Measurements from ENCODE around the gene HOXB13. TPM values are rescaled to one million over a fixed set of nuclear protein-coding genes. Genes with fewer than 3 reads are reported as not detected.

The HOXB13 gene
- total and polyA plus RNA-seq, 2 donors from 2014 or later, result not detected

GRCh38 chr17:48740537-48740936, 12.0 kb upstream of the HOXB13 start:
- H3K27me3 ChIP-seq (ENCODE audit: control insufficient read depth, insufficient read depth, low read length), result peaks cover 83% of the 10 kb centered on the region
- no peak overlapping the region for H3K9ac ChIP-seq (ENCODE audit: low read length in 3 of 3)
- no peaks in the 10 kb centered on the region for H3K36me3 ChIP-seq (ENCODE audit: control insufficient read depth in 2 of 3, insufficient read depth in 3 of 3, low read length in 3 of 3)
- no peak overlapping the region for H3K27ac ChIP-seq (ENCODE audit: low read depth in 2 of 2, low read length in 2 of 2)
- intact Hi-C loops (cut with DNase I), result no loop called here
- FAIRE-seq (no peak), DNase-seq (no peak)
- H3K9me3 ChIP-seq (ENCODE audit: control insufficient read depth in 2 of 3, insufficient read depth in 1 of 3, low read length in 3 of 3), result no peaks in the 10 kb centered on the region
- H3K4me1 ChIP-seq (ENCODE audit: control insufficient read depth in 2 of 3, insufficient read depth in 2 of 3, low read depth in 1 of 3, low read length in 3 of 3), result no peaks in the 10 kb centered on the region
- no peak overlapping the region for H3K4me3 ChIP-seq (ENCODE audit: low read length in 3 of 3)
- TF ChIP-seq CTCF (IDR thresholded peaks at IDR 0.05; ENCODE audit: borderline replicate concordance, extremely low read depth, insufficient read depth), result no peak

- intact Hi-C loops (cut with DNase I), result no loop called here
- FAIRE-seq (no peak), DNase-seq (no peak)
- Histone ChIP-seq H3K9me3 (ENCODE audit: control insufficient read depth in 2 of 3, insufficient read depth in 1 of 3, low read length in 3 of 3) (no peaks in the 10 kb centered on the region), H3K4me3 (ENCODE audit: low read length in 3 of 3) (no peak overlapping the region), H3K4me1 (ENCODE audit: control insufficient read depth in 2 of 3, insufficient read depth in 2 of 3, low read depth in 1 of 3, low read length in 3 of 3) (no peaks in the 10 kb centered on the region), H3K9ac (ENCODE audit: low read length in 3 of 3) (no peak overlapping the region), H3K27me3 (ENCODE audit: control insufficient read depth, insufficient read depth, low read length) (peaks cover 83% of the 10 kb centered on the region), H3K27ac (ENCODE audit: low read depth in 2 of 2, low read length in 2 of 2) (no peak overlapping the region), H3K36me3 (ENCODE audit: control insufficient read depth in 2 of 3, insufficient read depth in 3 of 3, low read length in 3 of 3) (no peaks in the 10 kb centered on the region)
- TF ChIP-seq CTCF (IDR thresholded peaks at IDR 0.05; ENCODE audit: borderline replicate concordance, extremely low read depth, insufficient read depth), result no peak
These were observed 10.4 kb upstream of the HOXB13 start for GRCh38 chr17:48738803-48739526.

GRCh38 chr17:48738424-48738802, 9.9 kb upstream of the HOXB13 start:
- H3K9me3 ChIP-seq (ENCODE audit: control insufficient read depth in 2 of 3, insufficient read depth in 1 of 3, low read length in 3 of 3), result no peaks in the 10 kb centered on the region
- TF ChIP-seq CTCF (IDR thresholded peaks at IDR 0.05; ENCODE audit: borderline replicate concordance, extremely low read depth, insufficient read depth), result no peak
- no peaks in the 10 kb centered on the region for H3K36me3 ChIP-seq (ENCODE audit: control insufficient read depth in 2 of 3, insufficient read depth in 3 of 3, low read length in 3 of 3)
- no peak overlapping the region for H3K9ac ChIP-seq (ENCODE audit: low read length in 3 of 3)
- DNase-seq, result no peak
- no peak for FAIRE-seq
- peaks cover 84% of the 10 kb centered on the region for H3K27me3 ChIP-seq (ENCODE audit: control insufficient read depth, insufficient read depth, low read length)
- no peak overlapping the region for H3K27ac ChIP-seq (ENCODE audit: low read depth in 2 of 2, low read length in 2 of 2)
- H3K4me1 ChIP-seq (ENCODE audit: control insufficient read depth in 2 of 3, insufficient read depth in 2 of 3, low read depth in 1 of 3, low read length in 3 of 3), result no peaks in the 10 kb centered on the region
- intact Hi-C loops (cut with DNase I), result no loop called here
- no peak overlapping the region for H3K4me3 ChIP-seq (ENCODE audit: low read length in 3 of 3)
